ENCODE data around the gene AREL1.
A peak's percentile ranks its signal among the peaks of the same experiment; 100 is the strongest.

AREL1 gene

DNA sequence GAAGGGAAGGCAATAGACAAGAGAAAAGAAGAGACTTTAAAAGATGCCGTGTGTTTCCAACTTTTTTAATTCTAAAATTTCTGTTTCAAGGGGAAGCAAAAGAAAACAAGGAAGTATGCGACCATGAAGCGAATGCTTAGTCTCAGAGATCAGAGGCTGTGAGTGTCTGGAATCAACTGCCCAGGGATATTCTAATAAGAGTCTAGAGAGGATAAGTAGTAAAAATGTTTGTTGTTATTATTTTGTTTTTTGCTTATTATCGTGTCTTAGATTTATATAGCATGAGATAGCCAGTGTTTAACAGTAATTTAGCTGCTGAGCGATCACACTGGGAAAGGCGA lies 485 bp upstream of the AREL1 start:
- TF ChIP-seq, protein P1, sequence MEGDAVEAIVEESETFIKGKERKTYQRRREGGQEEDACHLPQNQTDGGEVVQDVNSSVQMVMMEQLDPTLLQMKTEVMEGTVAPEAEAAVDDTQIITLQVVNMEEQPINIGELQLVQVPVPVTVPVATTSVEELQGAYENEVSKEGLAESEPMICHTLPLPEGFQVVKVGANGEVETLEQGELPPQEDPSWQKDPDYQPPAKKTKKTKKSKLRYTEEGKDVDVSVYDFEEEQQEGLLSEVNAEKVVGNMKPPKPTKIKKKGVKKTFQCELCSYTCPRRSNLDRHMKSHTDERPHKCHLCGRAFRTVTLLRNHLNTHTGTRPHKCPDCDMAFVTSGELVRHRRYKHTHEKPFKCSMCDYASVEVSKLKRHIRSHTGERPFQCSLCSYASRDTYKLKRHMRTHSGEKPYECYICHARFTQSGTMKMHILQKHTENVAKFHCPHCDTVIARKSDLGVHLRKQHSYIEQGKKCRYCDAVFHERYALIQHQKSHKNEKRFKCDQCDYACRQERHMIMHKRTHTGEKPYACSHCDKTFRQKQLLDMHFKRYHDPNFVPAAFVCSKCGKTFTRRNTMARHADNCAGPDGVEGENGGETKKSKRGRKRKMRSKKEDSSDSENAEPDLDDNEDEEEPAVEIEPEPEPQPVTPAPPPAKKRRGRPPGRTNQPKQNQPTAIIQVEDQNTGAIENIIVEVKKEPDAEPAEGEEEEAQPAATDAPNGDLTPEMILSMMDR (conservative IDR thresholded peaks at IDR 0.05; ENCODE audit: low read length), result no peak
- no peak for DNase-seq (ENCODE audit: low read depth)
- H3K4me3 ChIP-seq (ENCODE audit: low read length), result peak overlapping the region; percentile 93

DNA sequence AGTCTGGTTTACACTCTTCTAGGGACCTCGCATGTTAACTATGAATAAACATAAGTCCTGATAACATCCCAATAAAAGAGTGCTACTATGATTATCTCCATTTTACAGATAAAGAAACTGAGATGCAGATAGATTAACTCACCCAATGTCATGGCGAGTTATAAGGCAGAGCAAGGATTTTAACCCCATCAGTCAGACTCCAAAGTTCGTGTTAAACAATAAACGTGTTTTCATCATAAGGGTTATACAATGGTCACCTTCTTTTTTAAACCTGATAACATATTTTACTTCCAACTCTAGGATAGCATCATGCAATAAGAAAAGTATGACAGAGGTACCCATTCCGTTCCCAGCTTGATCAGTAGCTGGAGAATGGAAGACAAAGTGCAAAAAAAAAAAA lies 1.2 kb downstream of the AREL1 start:
- H3K4me3 ChIP-seq (ENCODE audit: low read length), result no peak overlapping the region; the same call in 1 of the 2 replicates
- TF ChIP-seq, protein P1 (conservative IDR thresholded peaks at IDR 0.05; ENCODE audit: low read length), result no peak
- DNase-seq (ENCODE audit: low read depth), result no peak

DNA sequence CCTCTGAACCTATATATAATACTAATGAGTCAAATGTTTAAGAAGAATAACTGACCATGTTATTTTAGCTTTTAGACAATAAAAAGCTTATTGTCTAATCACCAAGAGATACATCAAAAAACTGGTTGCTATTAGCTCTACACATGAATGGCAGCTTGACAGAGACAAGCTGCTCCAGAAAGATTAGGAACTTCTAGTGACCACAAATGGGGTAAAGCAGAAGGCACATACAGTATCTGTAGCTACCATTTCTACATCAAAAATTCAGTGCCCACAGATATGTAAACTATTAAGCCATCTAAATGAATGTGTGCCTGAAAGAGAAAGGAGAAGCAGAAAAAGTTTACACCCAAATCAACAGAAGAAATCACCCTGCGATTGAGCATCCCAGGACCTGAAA lies 2.4 kb downstream of the AREL1 start:
- no peak overlapping the region for H3K4me3 ChIP-seq (ENCODE audit: low read length)
- DNase-seq (ENCODE audit: low read depth), result no peak
- TF ChIP-seq, protein P1 (conservative IDR thresholded peaks at IDR 0.05; ENCODE audit: low read length), result no peak

DNA sequence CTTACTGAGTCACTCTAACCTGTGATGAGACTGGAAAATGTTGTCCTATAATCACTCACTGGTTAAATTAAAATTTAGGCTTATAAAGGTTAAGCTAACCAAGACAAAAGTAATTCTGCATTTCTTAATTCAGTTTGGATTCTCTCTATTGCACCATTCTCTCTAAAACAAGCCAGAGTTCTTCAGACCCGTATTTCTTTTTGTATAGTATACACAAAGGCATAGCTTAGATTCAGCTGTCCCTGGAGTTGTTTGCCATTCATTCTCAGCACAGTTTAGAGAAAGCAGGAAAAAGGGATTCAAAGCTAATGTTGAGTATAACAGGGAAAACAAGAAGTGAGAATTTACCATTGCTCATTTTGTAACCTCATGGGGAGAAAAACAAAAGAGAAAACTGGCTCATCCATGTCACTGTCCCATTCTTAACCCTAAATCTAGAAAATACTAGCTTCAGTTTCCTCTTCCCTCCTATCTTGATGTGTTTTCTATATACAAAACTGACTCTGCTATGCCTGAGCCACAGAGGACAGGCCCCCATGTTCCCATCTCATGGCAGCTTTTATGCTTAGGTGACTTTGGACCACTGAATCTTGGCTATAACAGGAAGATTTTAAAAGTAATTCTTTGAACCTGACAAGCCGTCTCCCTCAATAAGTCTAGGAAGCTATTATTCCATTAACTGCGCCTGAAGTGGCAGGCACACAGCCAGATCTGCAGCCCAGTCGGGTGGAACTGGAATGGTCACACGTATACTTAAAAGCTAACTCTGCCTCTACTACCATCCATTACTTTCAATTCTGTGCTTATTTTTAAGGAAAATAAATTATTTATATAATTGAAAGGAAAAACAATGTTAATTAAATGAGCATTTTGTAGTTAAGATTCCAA lies 7.0 kb downstream of the AREL1 start:
- TF ChIP-seq, protein P1 (conservative IDR thresholded peaks at IDR 0.05; ENCODE audit: low read length), result no peak
- no peak for DNase-seq (ENCODE audit: low read depth)
- H3K4me3 ChIP-seq (ENCODE audit: low read length), result no peak overlapping the region

DNA sequence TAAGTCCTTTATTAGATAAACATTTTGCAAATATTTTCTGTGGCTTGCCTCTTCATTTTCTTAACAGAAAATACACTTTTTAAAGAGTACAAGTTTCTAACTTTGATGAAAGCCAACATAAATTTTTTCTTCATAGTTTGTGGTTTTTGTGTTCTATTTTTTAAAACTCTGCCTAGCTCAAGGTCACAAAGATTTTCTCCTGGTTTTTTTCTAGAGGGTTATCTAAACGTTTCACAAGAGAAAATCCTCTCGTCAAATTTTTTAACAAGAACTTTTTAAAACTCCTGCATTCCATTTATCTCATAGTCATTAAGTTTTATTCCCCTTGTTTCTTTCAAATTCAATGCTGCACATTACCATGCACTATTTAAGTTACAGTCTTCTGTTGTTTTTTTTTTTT lies 8.2 kb downstream of the AREL1 start:
- no peak overlapping the region for H3K4me3 ChIP-seq (ENCODE audit: low read length)
- TF ChIP-seq, protein P1 (conservative IDR thresholded peaks at IDR 0.05; ENCODE audit: low read length), result no peak
- peak; percentile 8 for DNase-seq (ENCODE audit: low read depth)

DNA sequence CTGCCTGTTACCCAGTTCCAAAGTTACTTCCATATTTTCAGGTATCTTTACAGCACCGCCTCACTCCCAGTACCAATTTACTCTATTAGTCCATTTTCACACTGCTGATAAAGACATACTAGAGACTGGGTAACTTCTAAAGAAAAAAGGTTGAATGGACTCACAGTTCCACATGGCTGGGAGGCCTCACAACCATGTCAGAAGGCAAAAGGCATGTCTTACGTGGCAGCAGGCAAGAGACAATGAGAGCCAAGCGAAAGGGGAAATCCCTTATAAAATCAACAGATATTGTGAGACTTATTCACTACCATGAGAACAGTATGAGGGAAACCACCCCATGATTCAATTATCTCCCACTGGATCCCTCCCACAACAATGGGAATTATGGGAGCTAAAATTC lies 9.8 kb downstream of the AREL1 start:
- no peak overlapping the region for H3K4me3 ChIP-seq (ENCODE audit: low read length)
- TF ChIP-seq, protein P1 (conservative IDR thresholded peaks at IDR 0.05; ENCODE audit: low read length), result no peak
- no peak for DNase-seq (ENCODE audit: low read depth)

DNA sequence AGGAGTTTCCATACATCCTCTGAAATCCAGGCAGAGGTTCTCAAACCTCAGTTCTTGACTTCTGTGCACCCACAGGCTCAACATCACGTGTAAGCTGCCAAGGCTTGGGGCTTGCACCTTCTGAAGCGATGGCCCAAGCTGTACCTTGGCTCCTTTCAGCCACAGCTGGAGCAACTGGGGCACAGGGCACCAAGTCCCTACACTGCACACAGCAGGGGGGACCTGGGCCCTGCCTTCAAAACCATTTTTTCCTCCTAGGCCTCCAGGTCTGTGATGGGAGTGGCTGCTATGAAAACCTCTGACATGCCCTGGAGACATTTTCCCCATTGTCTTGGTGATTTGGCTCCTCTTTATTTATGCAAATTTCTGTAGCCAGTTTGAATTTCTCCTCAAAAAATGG lies 10.6 kb downstream of the AREL1 start:
- no peak overlapping the region for H3K4me3 ChIP-seq (ENCODE audit: low read length)
- no peak for DNase-seq (ENCODE audit: low read depth)
- TF ChIP-seq, protein P1 (conservative IDR thresholded peaks at IDR 0.05; ENCODE audit: low read length), result no peak
